SW 1271 (cell line): ENCODE results near the gene KBTBD8.

Experiments
- DNase-seq, 2 experiments: peaks; one replicate each; lab custom pipeline; 2025; lab: John Stamatoyannopoulos, UW

KBTBD8 gene

GRCh38 chr3:66998113-66998903 lies at the start of gene KBTBD8:
Gene KBTBD8, plus strand, starts transcription at chr3:66998307. Its CDS starts 49 bp downstream, at chr3:66998356.
- peak; percentile 86 to 91 for DNase-seq

GRCh38 chr3:66948838-66949237 lies 49.3 kb upstream of the KBTBD8 start:
- no peak for DNase-seq

- DNase-seq: no peak
Measured at GRCh38 chr3:66949898-66950297, 48.2 kb upstream of the KBTBD8 start.

GRCh38 chr3:66952357-66952756 lies 45.8 kb upstream of the KBTBD8 start:
- DNase-seq: no peak

- DNase-seq: no peak
Measured at GRCh38 chr3:66953934-66954445, 44.1 kb upstream of the KBTBD8 start.

GRCh38 chr3:66956742-66957141 lies 41.4 kb upstream of the KBTBD8 start:
- no peak for DNase-seq

GRCh38 chr3:66957367-66957766 lies 40.7 kb upstream of the KBTBD8 start:
- no peak for DNase-seq

GRCh38 chr3:66958067-66958466 lies 40.0 kb upstream of the KBTBD8 start:
- DNase-seq: no peak

GRCh38 chr3:66962664-66963063 lies 35.4 kb upstream of the KBTBD8 start:
- DNase-seq: no peak

GRCh38 chr3:66971245-66971644 lies 26.9 kb upstream of the KBTBD8 start:
- DNase-seq: no peak

GRCh38 chr3:66971891-66972551 lies 26.1 kb upstream of the KBTBD8 start:
- peak; percentile 8 to 36 for DNase-seq

GRCh38 chr3:66980791-66981190 lies 17.3 kb upstream of the KBTBD8 start:
- no peak for DNase-seq

- no peak for DNase-seq
Measured at GRCh38 chr3:66983101-66983500, 15.0 kb upstream of the KBTBD8 start.

- DNase-seq: no peak
Measured at GRCh38 chr3:66985336-66985920, 12.7 kb upstream of the KBTBD8 start.

GRCh38 chr3:66986406-66986805 lies 11.7 kb upstream of the KBTBD8 start:
- no peak for DNase-seq

GRCh38 chr3:66989241-66989640 lies 8.9 kb upstream of the KBTBD8 start:
- no peak for DNase-seq

- DNase-seq: no peak
Measured at GRCh38 chr3:66989860-66990696, 8.0 kb upstream of the KBTBD8 start.

GRCh38 chr3:66991459-66991858 lies 6.6 kb upstream of the KBTBD8 start:
- DNase-seq: no peak

- no peak for DNase-seq
Measured at GRCh38 chr3:66993082-66993481, 5.0 kb upstream of the KBTBD8 start.

GRCh38 chr3:66994588-66994987 lies 3.5 kb upstream of the KBTBD8 start:
- DNase-seq: no peak

- DNase-seq: no peak
Measured at GRCh38 chr3:66996696-66997095, 1.4 kb upstream of the KBTBD8 start.

- no peak for DNase-seq
Measured at GRCh38 chr3:66997560-66998112, 471 bp upstream of the KBTBD8 start.
